IMR-90 (cell line): ENCODE results near the gene CHST3.

Source experiments
- BHLHE40 ChIP-seq: fragments of 150-350 bp; IDR thresholded peaks from 2 replicates; pipeline ENCODE4 v1.6.1; 2016; ENCODE audit warnings: mild to moderate bottlenecking, low read depth, low read length
- CHD1 ChIP-seq: IDR thresholded peaks from 2 replicates; pipeline ENCODE4 v1.6.1; 2012; ENCODE audit warnings: low read depth, low read length, improper control_type of control experiment
- MAFK ChIP-seq: IDR thresholded peaks from 2 replicates; pipeline ENCODE4 v1.6.1; 2012; ENCODE audit warnings: low read depth, low read length, improper control_type of control experiment
- MAZ ChIP-seq: IDR thresholded peaks from 2 replicates; pipeline ENCODE4 v1.6.1; 2012; ENCODE audit warnings: low read depth, mild to moderate bottlenecking, low read length, improper control_type of control experiment, moderate library complexity, borderline replicate concordance
- MXI1 ChIP-seq: IDR thresholded peaks from 2 replicates; pipeline ENCODE4 v1.6.1; 2012; ENCODE audit warnings: low read depth, mild to moderate bottlenecking, low read length, moderate library complexity, borderline replicate concordance
- POLR2A ChIP-seq: IDR thresholded peaks from 2 replicates; pipeline ENCODE4 v1.6.1; 2012; ENCODE audit warnings: mild to moderate bottlenecking, low read depth, low read length
- RAD21 ChIP-seq: IDR thresholded peaks from 2 replicates; pipeline ENCODE4 v1.6.1; 2012; ENCODE audit warnings: low read length, improper control_type of control experiment
- RCOR1 ChIP-seq: IDR thresholded peaks from 2 replicates; pipeline ENCODE4 v1.6.1; 2012; ENCODE audit warnings: mild to moderate bottlenecking, low read length, improper control_type of control experiment; ENCODE audit not compliant: insufficient replicate concordance
- SMC3 ChIP-seq: fragments of 150-350 bp; IDR thresholded peaks from 2 replicates; pipeline ENCODE4 v1.6.1; 2016; ENCODE audit warnings: low read depth, mild to moderate bottlenecking, antibody characterized with exemption, low read length, moderate library complexity
- TF ChIP-seq, protein P1 (sequence below): conservative IDR thresholded peaks from 2 replicates; pipeline ENCODE4 v1.5.1; 2012; ENCODE audit warnings: mild to moderate bottlenecking, low read depth, low read length, improper control_type of control experiment
- TF ChIP-seq, protein P2 (sequence below): fragments of 150-350 bp; IDR thresholded peaks from 2 replicates; pipeline ENCODE4 v1.6.1; 2017; ENCODE audit warnings: mild to moderate bottlenecking, antibody characterized with exemption, low read length, low read depth
- TF ChIP-seq, protein P3 (sequence below): fragments of 150-350 bp; IDR thresholded peaks from 2 replicates; pipeline ENCODE4 v1.6.1; 2016; ENCODE audit warnings: low read depth, mild to moderate bottlenecking, low read length, moderate library complexity, borderline replicate concordance

DNA sequence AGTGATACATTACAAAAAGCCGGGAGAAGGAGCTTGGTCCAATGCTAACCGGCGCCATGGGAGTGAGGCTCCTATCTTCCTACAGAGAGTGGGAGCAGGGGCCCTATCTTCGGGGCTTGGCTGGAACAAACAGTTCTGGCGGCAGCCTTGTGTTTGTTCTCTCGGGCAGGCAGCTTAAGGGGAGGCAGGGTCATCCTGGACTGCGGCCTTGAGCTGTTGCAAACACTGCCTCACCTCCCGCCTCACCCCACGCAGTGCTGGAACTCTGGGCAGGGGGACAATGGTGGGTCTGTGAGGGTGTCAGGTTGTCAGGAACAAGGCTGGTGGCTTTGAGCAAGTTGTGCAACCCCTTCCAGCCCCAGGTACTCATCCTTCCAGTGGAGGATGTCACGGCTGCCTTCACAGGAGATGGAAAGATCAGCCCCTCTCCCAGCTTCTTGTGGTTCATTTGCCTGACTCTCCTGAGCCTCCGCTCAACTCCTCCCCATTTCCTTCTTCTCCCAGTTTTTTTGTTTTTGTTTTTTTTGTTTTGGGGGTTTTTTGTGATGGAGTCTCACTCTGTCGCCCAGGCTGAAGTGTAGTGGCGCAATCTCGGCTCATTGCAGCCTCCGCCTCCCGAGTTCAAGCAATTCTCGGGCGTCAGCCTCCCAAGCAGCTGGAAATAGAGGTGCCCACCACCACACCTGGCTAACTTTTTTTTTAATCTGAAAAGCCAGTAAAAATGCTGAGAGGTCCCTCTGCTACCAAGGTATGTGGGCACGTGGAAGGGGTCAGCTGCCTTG is 66.8 kb downstream of the CHST3 start:
- TF ChIP-seq, protein P1, sequence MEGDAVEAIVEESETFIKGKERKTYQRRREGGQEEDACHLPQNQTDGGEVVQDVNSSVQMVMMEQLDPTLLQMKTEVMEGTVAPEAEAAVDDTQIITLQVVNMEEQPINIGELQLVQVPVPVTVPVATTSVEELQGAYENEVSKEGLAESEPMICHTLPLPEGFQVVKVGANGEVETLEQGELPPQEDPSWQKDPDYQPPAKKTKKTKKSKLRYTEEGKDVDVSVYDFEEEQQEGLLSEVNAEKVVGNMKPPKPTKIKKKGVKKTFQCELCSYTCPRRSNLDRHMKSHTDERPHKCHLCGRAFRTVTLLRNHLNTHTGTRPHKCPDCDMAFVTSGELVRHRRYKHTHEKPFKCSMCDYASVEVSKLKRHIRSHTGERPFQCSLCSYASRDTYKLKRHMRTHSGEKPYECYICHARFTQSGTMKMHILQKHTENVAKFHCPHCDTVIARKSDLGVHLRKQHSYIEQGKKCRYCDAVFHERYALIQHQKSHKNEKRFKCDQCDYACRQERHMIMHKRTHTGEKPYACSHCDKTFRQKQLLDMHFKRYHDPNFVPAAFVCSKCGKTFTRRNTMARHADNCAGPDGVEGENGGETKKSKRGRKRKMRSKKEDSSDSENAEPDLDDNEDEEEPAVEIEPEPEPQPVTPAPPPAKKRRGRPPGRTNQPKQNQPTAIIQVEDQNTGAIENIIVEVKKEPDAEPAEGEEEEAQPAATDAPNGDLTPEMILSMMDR, result no peak
- no peak for TF ChIP-seq SMC3
- no peak for TF ChIP-seq POLR2A
- TF ChIP-seq MAFK, result no peak
- TF ChIP-seq CHD1, result no peak
- TF ChIP-seq RCOR1, result no peak
- TF ChIP-seq RAD21, result no peak
- TF ChIP-seq, protein P2, sequence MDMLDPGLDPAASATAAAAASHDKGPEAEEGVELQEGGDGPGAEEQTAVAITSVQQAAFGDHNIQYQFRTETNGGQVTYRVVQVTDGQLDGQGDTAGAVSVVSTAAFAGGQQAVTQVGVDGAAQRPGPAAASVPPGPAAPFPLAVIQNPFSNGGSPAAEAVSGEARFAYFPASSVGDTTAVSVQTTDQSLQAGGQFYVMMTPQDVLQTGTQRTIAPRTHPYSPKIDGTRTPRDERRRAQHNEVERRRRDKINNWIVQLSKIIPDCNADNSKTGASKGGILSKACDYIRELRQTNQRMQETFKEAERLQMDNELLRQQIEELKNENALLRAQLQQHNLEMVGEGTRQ, result no peak
- no peak for TF ChIP-seq MXI1
- TF ChIP-seq, protein P3, sequence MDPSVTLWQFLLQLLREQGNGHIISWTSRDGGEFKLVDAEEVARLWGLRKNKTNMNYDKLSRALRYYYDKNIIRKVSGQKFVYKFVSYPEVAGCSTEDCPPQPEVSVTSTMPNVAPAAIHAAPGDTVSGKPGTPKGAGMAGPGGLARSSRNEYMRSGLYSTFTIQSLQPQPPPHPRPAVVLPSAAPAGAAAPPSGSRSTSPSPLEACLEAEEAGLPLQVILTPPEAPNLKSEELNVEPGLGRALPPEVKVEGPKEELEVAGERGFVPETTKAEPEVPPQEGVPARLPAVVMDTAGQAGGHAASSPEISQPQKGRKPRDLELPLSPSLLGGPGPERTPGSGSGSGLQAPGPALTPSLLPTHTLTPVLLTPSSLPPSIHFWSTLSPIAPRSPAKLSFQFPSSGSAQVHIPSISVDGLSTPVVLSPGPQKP, result no peak
- no peak for TF ChIP-seq BHLHE40
- no peak for TF ChIP-seq MAZ
